Measurements from ENCODE around the gene ATP1B2.

GRCh38 chr17:7626956-7627249 lies 23.8 kb upstream of the ATP1B2 start:
- TF ChIP-seq CTCF (IDR thresholded peaks at IDR 0.05) (no peak), EP300 (IDR thresholded peaks at IDR 0.05) (no peak)

All from stomach (tissue), 4 donors.